Activated CD8-positive, alpha-beta memory T cell treated with anti-CD3 and anti-CD28 coated beads, Interleukin-2, amount 50 U/mL, for 1 hour (primary cell): Measurements from ENCODE around the gene NPL.

Experiments used
- DNase-seq: peaks from one replicate; pipeline ENCODE4 v3.0.0-alpha.2; 2020; ENCODE audit errors: extremely low read depth

NPL gene

DNA sequence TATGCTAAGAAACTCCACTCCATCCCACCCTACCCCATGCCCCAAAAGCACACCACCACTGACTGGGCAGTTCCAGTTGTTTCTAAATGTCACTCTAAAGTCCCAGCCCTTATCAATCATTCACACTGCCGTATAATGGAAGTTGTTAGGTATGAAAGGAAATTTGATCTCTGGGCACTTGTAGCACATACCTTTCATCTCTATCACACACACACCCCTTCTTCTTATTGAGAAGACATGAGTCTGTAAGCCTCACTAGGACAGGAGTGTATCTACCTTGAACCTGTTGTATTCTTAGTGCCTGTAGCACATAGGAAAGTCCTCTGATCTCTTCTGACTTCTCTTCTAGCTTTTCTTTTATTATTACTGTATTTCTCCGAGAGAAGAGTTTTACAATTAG lies 27.3 kb downstream of the NPL start:
- no peak for DNase-seq

DNA sequence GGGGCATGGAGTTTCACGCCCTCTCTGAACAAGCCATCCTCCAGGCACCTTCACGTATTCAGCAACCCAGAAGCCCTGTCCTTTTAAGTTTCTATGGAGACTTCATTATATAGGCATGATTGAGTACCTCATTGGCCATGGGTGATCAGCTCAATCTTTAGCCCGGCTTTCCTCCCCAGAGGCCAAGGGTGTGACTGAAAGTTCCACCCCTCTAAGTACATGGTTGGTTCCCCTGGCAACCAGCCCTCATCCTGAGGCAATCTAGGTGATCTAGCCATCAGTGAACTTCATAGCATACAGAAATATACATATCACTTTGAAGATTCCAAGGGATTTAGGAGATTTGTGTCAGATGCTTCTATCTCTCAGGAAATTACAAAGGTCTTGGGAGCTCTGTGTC lies 28.2 kb downstream of the NPL start:
- no peak for DNase-seq

DNA sequence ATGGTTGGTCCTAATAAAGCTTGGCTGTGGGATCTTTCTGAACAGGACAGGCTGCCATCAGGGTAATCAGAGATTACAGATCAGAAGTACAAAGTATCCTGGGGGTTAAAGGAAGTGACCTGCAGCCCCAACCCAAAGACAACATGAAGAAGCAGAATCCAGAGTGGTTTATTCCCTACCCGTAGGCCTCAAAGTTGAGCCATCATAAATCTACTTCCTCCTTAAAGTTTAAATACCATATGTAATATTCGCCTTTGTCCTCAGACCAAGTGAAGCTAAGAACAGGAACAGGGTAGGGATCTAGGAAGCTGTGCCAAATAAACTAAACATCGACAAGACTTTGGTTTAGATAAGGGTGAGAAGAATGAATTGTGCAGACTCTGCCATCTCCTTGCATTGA lies 33.6 kb downstream of the NPL start:
- DNase-seq: no peak

DNA sequence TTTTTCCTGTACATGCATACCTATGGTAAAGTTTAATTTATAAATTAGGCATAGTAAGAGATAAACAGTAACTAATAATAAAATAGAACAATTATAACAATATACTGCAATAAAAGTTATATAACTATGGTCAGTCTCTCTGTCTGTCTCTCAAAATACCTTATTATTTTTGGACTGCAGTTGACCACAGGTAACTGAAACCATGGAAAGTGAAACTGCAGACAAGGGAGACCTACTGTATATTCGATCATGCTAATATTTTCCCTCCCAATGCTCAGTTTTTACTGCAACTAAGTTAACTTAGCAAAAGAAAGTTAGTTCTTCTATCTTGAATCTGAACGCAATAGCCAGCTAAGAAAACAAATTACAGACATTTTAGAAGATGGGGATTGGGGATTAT lies 37.3 kb downstream of the NPL start:
- DNase-seq: no peak

DNA sequence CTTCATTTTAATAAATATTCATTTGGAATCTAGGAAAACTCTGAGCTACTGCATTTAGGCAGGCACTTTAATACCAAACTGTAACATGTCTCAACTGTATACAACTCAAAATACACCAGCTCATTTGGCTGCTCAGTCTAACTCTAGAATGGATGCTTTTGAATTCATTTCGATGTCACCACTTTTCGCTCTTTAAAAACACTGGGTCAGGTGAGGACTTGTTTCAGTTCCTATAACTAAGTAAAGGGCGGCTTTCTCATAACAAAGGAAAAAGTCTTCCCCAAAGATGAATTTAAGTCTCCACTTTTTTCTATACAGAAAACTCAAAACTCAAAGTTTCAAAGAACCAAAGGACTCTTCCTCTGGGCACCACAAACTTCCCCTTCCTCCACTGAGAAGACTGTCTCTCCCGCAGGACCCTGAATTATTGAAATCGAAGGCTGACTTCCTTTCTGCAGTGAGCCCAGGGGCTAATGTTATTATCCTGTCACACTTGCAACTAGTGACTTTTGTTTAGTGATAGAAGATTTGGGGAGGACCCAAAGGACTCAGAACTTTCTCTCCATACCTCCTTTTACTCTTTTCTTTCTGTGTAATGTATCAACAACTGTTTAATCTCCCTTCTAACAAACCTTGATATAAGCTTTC lies 39.8 kb downstream of the NPL start:
- DNase-seq: no peak

DNA sequence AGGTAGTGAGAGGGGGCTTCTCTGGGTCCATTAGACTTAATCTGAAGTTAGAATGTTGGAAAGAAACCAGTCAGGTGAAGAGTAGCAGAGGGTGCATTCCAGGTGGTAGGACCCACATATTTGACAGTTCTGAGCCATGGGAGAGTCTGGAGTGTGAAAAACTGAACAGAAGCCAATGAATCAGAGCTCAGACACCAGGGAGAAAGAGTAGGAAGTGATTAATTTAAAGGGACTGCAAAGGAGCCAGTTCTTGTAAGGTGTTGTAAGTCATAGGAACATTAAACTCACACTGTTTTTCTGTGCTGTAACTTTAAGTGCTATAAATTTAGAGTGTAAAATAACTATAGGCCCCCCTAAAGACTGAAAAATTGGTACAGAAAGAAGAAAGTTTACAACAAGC lies 43.7 kb downstream of the NPL start:
- no peak for DNase-seq

DNA sequence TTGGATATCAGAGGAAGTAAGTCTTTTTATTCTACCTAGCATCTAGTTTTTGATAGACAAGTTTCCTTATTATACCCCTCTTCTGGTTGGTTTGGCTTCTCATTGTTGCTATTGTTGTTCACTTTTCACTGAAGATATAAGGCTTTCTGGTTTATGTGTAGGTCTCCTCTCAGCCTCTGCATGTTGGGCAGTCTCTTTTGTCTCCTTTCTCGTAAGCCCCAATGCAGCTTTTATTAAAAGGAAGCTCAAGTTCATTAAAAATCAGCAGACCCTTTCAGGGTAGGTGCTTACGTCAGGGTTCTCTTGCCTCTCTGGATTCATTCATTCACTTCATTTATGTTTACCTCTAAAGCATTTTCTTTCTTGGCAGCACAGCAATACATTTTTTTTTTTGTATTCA lies 44.8 kb downstream of the NPL start:
- DNase-seq: no peak

DNA sequence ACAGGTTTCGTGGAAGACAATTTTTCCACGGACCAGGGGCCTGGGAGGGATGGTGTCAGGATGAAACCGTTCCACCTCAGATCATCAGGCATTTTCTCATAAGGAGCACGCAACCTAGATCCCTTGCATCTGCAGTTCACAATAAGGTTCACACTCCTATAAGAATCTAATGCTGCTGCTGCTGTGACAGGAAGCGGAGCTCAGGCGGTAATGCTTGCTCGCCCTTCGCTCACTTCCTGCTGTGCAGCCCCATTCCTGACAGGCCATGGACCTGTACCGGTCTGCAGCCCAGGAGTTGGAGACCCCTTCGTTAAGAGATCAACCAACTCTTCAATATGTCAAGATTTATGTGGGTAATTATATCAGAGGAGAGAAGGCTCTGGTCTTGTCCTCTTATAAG lies 46.2 kb downstream of the NPL start:
- no peak for DNase-seq

DNA sequence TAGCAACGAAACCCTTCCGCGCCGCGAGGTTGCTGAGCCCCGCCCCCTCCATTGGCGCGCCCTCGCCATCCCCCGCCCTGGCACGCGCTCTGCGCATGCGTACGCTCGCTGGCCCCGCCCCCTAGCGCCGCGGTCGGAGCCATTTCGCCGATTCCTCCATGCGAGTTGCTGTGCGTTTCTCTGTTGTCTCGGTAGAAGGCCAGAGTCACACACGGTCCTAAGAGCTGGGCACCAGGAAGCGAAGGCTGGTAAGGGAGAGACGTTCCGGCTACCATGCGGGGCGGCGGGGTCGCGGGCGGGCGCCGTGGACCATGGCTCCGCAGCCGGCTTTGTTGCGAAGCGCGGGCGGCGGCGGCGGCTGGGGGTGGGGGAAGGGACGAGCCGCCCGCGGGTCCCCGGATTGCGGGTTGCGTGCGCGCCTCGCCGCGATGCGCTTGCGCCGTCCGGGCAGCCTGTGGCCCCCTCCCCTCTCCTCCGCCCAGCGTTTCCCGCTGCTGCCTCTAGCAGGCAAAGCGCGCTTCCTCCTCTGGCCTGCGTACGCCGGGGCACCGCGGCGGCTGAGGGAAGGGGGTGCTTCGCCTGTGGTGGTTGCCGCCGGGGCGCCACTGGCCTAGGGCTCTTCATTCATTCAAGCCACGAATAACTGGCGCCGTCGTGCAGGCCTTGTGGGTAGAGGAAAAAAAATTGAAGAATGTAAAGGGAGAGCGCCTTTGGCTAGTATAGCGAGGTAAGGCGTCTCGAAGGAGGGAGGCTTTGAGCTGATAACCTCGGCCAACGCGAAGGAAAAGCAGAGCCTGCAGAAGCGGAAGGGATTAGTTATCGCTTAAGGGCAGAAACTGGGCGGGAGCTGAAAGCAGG lies 49.9 kb downstream of the NPL start, which contains the start of gene DHX9:
TSS of gene DHX9 (plus strand) at position 139 of the 858 bp plus-strand sequence. CDS start 3,220 bp downstream, outside the sequence.
- DNase-seq: peak; percentile 81

DNA sequence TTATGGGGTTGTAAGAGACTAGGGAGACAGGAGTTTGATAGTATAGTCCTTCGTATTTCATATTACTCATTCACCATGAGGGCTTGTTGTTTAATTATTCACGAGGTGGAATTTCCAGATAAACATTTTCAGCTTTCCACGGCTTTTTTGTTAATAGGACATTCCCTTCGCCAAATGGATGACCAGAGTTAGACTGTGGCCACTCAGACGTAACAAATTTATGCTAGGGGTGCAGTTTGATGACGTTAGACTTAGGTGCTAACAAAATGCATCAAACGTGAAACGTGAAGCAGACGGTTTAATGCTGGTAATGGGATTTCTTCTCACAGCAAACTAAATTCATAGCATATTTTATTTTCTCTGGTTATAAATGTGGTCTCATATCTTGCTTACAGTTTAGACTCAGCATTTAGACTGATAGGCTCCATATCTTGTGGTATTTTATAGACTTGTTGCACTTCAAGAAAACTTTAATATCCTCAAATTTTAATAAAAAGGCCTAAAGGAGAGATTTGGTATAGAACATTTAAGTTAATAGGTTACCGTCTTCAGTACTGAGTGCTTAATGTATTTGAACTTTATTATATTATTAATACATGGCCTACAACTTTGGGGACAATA lies 51.9 kb downstream of the NPL start:
- no peak for DNase-seq

DNA sequence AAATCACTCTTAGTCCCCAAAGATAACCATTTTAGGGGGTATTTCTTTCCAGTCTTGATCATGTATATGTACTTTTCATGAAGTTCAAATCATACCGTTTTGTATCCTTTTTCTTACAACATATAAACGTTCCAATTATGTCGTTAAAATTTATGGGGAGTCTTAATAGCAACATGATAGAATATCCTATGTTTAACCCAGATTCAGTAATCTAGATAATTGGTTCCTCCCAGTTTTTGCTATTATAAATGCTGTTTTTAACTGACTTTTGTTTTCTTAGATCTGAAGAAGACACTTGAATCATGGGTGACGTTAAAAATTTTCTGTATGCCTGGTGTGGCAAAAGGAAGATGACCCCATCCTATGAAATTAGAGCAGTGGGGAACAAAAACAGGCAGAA lies 52.7 kb downstream of the NPL start:
- DNase-seq: no peak

DNA sequence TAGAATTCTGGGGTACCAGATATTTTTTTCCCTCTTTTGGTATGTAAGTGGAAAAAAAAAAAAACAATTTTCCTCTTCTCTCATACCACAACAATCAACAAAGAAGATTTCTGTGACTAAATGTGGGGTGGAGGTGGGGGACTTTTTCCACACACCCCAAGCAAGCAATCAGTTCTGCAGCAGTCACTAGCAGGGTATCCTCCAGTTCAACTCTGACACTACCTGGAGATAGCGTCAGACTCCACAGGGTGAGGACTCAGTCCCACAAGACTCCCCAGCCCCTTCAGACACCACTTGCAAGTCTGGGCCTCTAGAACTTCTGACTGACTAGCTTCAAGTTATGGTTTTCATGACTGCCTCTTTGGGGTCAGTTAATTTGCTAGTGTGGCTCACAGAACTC lies 55.8 kb downstream of the NPL start:
- no peak for DNase-seq

DNA sequence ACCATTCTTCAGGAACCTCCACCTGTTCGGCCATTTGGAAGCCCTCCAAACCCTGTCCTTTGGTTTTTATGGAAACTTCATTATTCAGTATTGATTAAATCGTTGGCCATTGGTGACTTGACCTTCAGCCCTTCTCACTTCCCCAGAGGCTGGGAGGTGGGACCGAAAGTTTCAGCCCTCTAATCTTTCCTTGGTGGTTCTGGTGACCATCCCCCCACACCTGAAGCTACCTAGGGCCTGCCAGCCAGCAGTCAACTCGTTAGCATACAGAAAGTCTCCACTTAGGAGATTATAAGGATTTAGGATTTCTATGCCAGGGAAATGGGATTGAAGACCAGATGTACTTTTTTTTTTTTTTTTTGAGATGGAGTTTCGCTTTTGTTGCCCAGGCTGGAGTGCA lies 56.3 kb downstream of the NPL start:
- no peak for DNase-seq

DNA sequence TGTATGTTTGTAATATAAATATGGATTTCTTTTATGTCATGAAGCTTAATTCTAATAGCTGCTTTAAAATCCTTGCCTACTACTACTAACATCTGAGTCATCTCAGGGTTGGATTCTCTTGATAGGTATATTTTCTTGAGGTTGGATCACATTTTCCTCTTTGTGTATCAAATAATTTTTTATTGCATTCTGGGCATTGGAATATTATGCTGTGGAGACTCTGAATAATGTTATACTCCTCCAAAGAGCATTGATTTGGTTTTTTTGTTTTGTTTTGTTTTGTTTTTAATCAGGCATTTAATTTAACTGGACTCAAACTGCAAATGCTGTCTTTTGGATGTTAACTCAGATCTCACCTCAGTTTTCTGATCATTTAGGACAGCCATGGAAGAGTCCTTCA lies 57.5 kb downstream of the NPL start:
- no peak for DNase-seq

DNA sequence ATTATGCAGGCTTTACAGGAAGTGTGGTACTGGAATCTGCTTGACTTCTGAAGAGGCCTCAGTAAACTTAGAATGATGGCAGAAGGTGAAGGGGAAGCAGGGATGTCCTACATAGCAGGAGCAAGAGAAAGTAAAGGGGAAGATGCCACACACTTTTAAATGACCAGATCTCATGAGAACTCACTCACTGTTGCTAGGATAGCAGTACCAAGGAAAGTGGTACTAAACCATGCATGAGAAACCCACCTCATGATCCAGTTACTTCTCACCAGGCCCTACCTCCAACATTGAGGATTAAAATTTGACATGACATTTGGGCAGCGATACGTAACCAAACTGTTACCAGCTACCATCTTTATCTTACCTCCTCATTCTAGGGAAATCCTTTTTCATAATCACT lies 59.2 kb downstream of the NPL start:
- no peak for DNase-seq

DNA sequence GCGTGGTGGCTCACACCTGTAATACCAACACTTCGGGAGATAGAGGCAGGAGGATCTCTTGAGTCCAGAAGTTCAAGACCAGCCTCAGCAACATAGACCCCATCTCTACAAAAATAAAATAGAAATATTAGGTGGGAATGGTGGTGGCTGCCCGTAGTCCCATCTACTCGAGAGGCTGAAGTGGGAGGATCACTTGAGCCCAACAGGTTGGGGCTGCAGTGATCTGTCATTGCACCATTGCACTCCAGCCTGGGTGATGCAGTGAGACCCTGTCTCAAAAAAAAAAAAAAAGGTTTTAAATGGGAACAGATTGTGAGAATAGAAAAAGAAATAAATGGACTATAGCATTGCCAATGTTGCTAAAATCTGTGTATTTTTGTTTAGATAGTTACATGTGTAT lies 60.7 kb downstream of the NPL start:
- no peak for DNase-seq

DNA sequence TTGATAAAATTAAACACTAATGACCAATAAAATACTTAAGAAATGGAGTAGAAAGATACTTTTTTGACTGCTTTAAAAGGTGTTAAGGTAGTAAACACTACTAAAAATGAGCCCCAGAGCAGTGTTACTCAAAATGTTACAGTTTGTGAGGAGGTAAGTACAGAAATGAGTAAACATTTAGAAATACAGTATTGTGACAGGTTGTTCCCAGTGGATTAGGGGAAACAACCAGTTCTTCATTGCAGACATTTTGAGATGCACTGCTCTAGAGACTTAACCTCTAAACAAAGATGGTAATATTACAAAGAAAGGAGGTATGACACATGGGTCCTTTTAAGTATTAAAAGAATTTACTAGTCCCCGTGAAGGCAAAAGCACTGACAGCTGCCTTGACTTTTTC lies 62.3 kb downstream of the NPL start:
- no peak for DNase-seq

DNA sequence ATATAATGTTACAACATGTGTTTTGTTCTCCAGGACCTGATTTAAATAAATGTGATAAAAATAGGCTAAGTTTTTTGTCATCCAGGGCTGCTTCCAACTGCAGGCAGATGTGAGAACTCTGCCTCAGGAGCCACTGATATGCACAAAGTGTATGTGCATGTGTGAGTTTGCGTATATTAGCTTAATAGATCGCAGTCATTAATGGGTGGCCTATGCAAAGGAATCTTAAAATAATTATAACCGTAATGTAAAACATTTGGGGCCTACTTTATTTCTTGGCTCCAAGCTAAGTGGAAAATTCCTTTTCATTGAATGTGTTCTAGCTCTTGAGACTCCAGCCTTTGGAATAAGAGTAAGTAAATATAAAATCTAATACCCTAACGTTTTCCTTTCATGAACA lies 66.3 kb downstream of the NPL start:
- DNase-seq: no peak

DNA sequence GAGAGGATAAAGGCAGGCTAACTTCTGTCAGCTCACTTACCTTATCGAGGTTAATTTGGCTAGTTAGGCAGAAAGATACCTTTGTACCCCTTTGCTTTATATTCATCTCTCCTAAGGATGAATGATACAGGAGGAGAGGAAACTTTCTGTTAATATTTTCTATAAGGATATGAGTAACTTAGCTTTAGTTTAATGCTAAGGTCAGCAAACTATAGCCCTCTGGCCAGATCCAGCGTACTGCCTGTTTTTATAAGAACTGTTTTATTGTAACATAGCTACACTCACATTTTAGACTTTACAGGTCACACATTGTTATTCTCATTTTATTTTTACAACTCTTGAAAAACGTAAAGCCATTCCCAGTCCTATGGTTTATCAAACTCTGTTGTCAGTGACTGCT lies 67.6 kb downstream of the NPL start:
- DNase-seq: no peak

DNA sequence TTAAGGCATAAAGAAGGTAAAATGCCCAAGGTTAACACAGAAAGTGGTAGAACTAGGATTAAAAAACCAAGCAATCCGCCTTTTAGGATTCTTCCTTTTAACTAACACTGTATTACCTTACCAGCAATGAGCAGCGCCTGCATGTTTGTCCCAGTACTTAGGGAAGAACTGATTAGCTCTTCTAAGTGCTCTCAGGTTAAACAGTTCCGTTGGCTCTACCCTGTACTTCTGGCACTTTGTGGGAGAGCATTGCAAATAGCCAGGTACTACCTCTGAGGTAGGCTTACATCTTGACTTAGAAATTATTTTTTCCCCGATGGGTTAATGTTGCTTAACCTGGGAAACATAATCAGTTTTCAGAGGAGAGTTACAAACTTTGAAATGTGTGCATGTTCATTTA lies 71.1 kb downstream of the NPL start:
- DNase-seq: no peak

DNA sequence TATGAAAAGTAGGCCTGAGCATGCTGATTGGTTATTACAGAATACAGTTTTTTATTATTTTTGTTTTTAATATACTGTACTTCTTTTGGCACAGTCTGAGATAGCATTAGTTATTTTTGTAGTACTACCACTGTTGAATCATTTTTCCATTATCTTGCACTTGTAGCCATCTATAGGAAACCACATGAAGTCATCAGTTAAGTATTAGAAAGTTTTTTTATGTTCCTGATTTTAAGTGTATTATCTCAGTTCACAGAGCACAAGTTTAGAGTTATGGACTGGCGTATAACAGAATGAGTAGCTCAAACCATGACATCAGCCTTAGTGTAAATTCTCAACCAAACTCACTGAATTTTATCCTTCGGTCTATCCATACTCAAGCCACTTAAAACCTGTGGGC lies 72.4 kb downstream of the NPL start:
- no peak for DNase-seq

DNA sequence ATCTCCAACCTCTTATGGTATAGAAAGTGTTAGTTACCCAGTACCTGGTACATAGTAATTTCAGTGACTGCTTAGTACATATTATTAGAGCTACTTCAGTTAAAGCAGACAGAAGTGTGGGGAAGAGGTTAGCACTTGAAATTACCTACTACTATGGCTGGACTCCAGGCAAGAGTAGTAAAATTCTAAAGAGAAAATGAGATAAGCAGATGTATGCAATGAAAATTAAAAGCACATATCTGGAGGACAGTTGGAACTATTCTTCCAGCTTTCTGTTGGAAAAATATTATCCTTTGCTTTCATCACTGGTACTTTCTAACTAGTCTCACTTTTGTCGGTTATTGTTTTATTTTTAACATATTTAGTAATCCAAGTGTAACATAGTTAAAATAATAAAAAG lies 73.3 kb downstream of the NPL start:
- DNase-seq: no peak

DNA sequence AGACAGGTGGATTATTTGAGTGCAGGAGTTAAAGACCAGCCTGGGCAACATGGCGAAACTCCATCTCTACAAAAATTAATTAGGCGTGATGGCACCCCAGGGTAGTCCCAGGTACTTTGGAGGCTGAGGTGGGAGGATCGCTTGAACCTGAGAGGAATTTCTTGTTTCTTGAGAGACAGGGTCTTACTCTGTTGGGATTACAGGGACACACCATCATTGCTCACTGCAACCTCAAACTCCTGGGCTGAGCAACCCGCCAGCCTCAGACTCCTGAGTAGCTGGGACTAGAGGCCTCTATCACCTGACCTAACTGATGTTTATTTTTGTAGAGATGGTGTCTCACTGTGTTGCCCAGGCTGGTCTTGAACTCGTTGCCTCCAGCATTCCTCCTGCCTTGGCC lies 74.4 kb downstream of the NPL start:
- no peak for DNase-seq
